GM19467 (cell line): Measurements from ENCODE around the gene SCAPER.
"Not testable (repeated sequence)": the region's sequence is repeated elsewhere in the genome, so short reads cannot be mapped to it uniquely, and the experiment has no call there.

Experiments
- ATAC-seq: cut with Tn5 transposase; IDR thresholded peaks from one replicate; pipeline ENCODE4 v1.9.1; 2021; ENCODE audit warnings: mild to moderate bottlenecking, moderate library complexity; ENCODE audit not compliant: unreplicated experiment

SCAPER gene

GRCh38 chr15:76863693-76864092 lies 41.4 kb downstream of the SCAPER start:
- no peak for ATAC-seq

- no peak for ATAC-seq
Measured at GRCh38 chr15:76863123-76863522, 42.0 kb downstream of the SCAPER start.

GRCh38 chr15:76861815-76862397 lies 43.2 kb downstream of the SCAPER start:
- no peak for ATAC-seq

GRCh38 chr15:76860201-76860600 lies 44.9 kb downstream of the SCAPER start:
- no peak for ATAC-seq

- not testable (repeated sequence) for ATAC-seq
Measured at GRCh38 chr15:76850367-76850766, 54.8 kb downstream of the SCAPER start.

- ATAC-seq: no peak
Measured at GRCh38 chr15:76846782-76847181, 58.4 kb downstream of the SCAPER start.

- ATAC-seq: no peak
Measured at GRCh38 chr15:76844096-76844495, 61.0 kb downstream of the SCAPER start.

- no peak for ATAC-seq
Measured at GRCh38 chr15:76843269-76843668, 61.9 kb downstream of the SCAPER start.

- ATAC-seq: no peak
Measured at GRCh38 chr15:76840830-76841460, 64.2 kb downstream of the SCAPER start.

- ATAC-seq: no peak
Measured at GRCh38 chr15:76839173-76839572, 66.0 kb downstream of the SCAPER start.

GRCh38 chr15:76837474-76837873 lies 67.7 kb downstream of the SCAPER start:
- no peak for ATAC-seq

GRCh38 chr15:76829939-76830338 lies 75.2 kb downstream of the SCAPER start:
- no peak for ATAC-seq

- ATAC-seq: no peak
Measured at GRCh38 chr15:76823890-76824289, 81.2 kb downstream of the SCAPER start.

- ATAC-seq: no peak
Measured at GRCh38 chr15:76823303-76823702, 81.8 kb downstream of the SCAPER start.

GRCh38 chr15:76818926-76819325 lies 86.2 kb downstream of the SCAPER start:
- not testable (repeated sequence) for ATAC-seq

- no peak for ATAC-seq
Measured at GRCh38 chr15:76815421-76815820, 89.7 kb downstream of the SCAPER start.

GRCh38 chr15:76812381-76812780 lies 92.8 kb downstream of the SCAPER start:
- no peak for ATAC-seq

GRCh38 chr15:76809412-76810103 lies 95.6 kb downstream of the SCAPER start:
- ATAC-seq: no peak

GRCh38 chr15:76803049-76803571 lies 102.0 kb downstream of the SCAPER start:
- ATAC-seq: no peak

- ATAC-seq: no peak
Measured at GRCh38 chr15:76802411-76802810, 102.7 kb downstream of the SCAPER start.

- no peak for ATAC-seq
Measured at GRCh38 chr15:76799760-76800159, 105.4 kb downstream of the SCAPER start.

- ATAC-seq: no peak
Measured at GRCh38 chr15:76795217-76795616, 109.9 kb downstream of the SCAPER start.
